ENCODE results near the gene TUBGCP6. TPM values are rescaled to one million over a fixed set of nuclear protein-coding genes. Genes with fewer than 3 reads are reported as not detected.

Gene TUBGCP6
- total RNA-seq, 1 donor from 2014 or later = 16.9 TPM

GRCh38 chr22:50272044-50272802, 27.4 kb upstream of the TUBGCP6 start:
- peak overlapping the region; percentile 92 for H3K4me2 ChIP-seq

GRCh38 chr22:50271519-50271970, 26.7 kb upstream of the TUBGCP6 start:
- peaks cover 50% of the 10 kb centered on the region for H3K27me3 ChIP-seq
- Mint-ChIP-seq H3K4me1 (peaks cover 27% of the 10 kb centered on the region), H3K27ac (no peak overlapping the region), H3K9me3 (no peaks in the 10 kb centered on the region), H3K4me3 (peak overlapping the region; percentile 83), H3K36me3 (peaks cover 12% of the 10 kb centered on the region), H3K27me3 (ENCODE audit: insufficient read depth, low read depth) (peaks cover 10% of the 10 kb centered on the region)
- H4K20me1 ChIP-seq (ENCODE audit: low read depth) = peaks cover 59% of the 10 kb centered on the region
- no peak for TF ChIP-seq EZH2phosphoT487 (IDR thresholded peaks at IDR 0.05)
- TF ChIP-seq CTCF (IDR thresholded peaks at IDR 0.05) = peak; percentile 31
- peaks cover 36% of the 10 kb centered on the region for H3F3A ChIP-seq (ENCODE audit: low read depth)
- H3K9me3 ChIP-seq (ENCODE audit: low read depth) = no peaks in the 10 kb centered on the region
- peak; percentile 96 for DNase-seq (ENCODE audit: low spot score)
- H3K79me2 ChIP-seq (ENCODE audit: low read depth) = no peaks in the 10 kb centered on the region
- no peak overlapping the region for H3K9ac ChIP-seq
- peak overlapping the region; percentile 49 for H3K4me3 ChIP-seq
- H3K4me2 ChIP-seq = peak overlapping the region; percentile 92
- H3K4me1 ChIP-seq = peaks cover 22% of the 10 kb centered on the region
- no peaks in the 10 kb centered on the region for H3K36me3 ChIP-seq
- no peak overlapping the region for H2AFZ ChIP-seq (replicated peaks)
- no peak overlapping the region for H3K27ac ChIP-seq

More at GRCh38 chr22:50272044-50272802, 27.4 kb upstream of the TUBGCP6 start:
- peaks cover 10% of the 10 kb centered on the region for H3K27me3 Mint-ChIP-seq (ENCODE audit: insufficient read depth, low read depth)
- peaks cover 27% of the 10 kb centered on the region for H3K4me1 Mint-ChIP-seq
- no peaks in the 10 kb centered on the region for H3K9me3 Mint-ChIP-seq
- TF ChIP-seq CTCF (IDR thresholded peaks at IDR 0.05) = no peak
- TF ChIP-seq EZH2 (IDR thresholded peaks at IDR 0.05) = no peak
- no peak for TF ChIP-seq EZH2phosphoT487 (IDR thresholded peaks at IDR 0.05)
- peaks cover 16% of the 10 kb centered on the region for H3K36me3 Mint-ChIP-seq
- peak; percentile 45 for DNase-seq (ENCODE audit: low spot score)
- H3K4me3 Mint-ChIP-seq = peak overlapping the region; percentile 71
- no peak overlapping the region for H3K27ac Mint-ChIP-seq
- Histone ChIP-seq H3K9me3 (ENCODE audit: low read depth) (no peaks in the 10 kb centered on the region), H3K4me3 (peak overlapping the region; percentile 49), H3K9ac (no peak overlapping the region), H3K79me2 (ENCODE audit: low read depth) (no peaks in the 10 kb centered on the region), H3K27me3 (peaks cover 43% of the 10 kb centered on the region), H2AFZ (replicated peaks) (no peak overlapping the region), H3K4me1 (peaks cover 22% of the 10 kb centered on the region), H4K20me1 (ENCODE audit: low read depth) (peaks cover 59% of the 10 kb centered on the region), H3K36me3 (no peaks in the 10 kb centered on the region), H3K27ac (no peak overlapping the region), H3F3A (ENCODE audit: low read depth) (peaks cover 40% of the 10 kb centered on the region)

- H2AFZ ChIP-seq (replicated peaks) = no peak overlapping the region
- H4K20me1 ChIP-seq (ENCODE audit: low read depth) = peaks cover 59% of the 10 kb centered on the region
- H3K9me3 Mint-ChIP-seq = peaks cover 2% of the 10 kb centered on the region
- H3K4me3 ChIP-seq = peak overlapping the region; percentile 49
- H3K36me3 Mint-ChIP-seq = peaks cover 11% of the 10 kb centered on the region
- H3K27ac Mint-ChIP-seq = peak overlapping the region; percentile 66
- peaks cover 57% of the 10 kb centered on the region for H3K27me3 ChIP-seq
- H3K36me3 ChIP-seq = no peaks in the 10 kb centered on the region
- peaks cover 22% of the 10 kb centered on the region for H3K4me1 ChIP-seq
- H3F3A ChIP-seq (ENCODE audit: low read depth) = peaks cover 34% of the 10 kb centered on the region
- H3K4me3 Mint-ChIP-seq = peak overlapping the region; percentile 83
- H3K27ac ChIP-seq = no peak overlapping the region
- H3K9me3 ChIP-seq (ENCODE audit: low read depth) = no peaks in the 10 kb centered on the region
- peaks cover 10% of the 10 kb centered on the region for H3K27me3 Mint-ChIP-seq (ENCODE audit: insufficient read depth, low read depth)
- DNase-seq (ENCODE audit: low spot score) = peak; percentile 92
- H3K9ac ChIP-seq = no peak overlapping the region
- TF ChIP-seq EZH2phosphoT487 (IDR thresholded peaks at IDR 0.05) = peak; percentile 61
- TF ChIP-seq CTCF (IDR thresholded peaks at IDR 0.05) = no peak
- peak; percentile 70 for TF ChIP-seq EZH2 (IDR thresholded peaks at IDR 0.05)
- H3K4me1 Mint-ChIP-seq = peaks cover 27% of the 10 kb centered on the region
- peak overlapping the region; percentile 92 for H3K4me2 ChIP-seq
- H3K79me2 ChIP-seq (ENCODE audit: low read depth) = no peaks in the 10 kb centered on the region
These were observed 26.0 kb upstream of the TUBGCP6 start for GRCh38 chr22:50270666-50271394.

Data from neural progenitor cell (in vitro differentiated cells).